Endodermal cell (in vitro differentiated cells): Measurements from ENCODE around the gene SLC45A3. TPM values are rescaled to one million over a fixed set of nuclear protein-coding genes. Genes with fewer than 3 reads are reported as not detected.

Source experiments
- DNase-seq: peaks from one replicate; pipeline ENCODE4 v3.0.0-alpha.2; 2017
- H3K27ac ChIP-seq: 2 replicates; pipeline ENCODE4 v1.5.1; 2013; ENCODE audit warnings: mild to moderate bottlenecking, low read depth, low read length, moderate library complexity
- H3K27me3 ChIP-seq: 2 replicates; pipeline ENCODE4 v1.6.1; 2013; ENCODE audit warnings: mild to moderate bottlenecking, low read length, moderate library complexity; ENCODE audit not compliant: insufficient read depth, control insufficient read depth, poor library complexity, severe bottlenecking
- H3K36me3 ChIP-seq: 2 replicates; pipeline ENCODE4 v1.7.0; 2013; ENCODE audit warnings: mild to moderate bottlenecking, low read length, moderate library complexity; ENCODE audit not compliant: control insufficient read depth, insufficient read depth
- H3K4me1 ChIP-seq: one replicate; pipeline ENCODE4 v1.7.0; 2013; ENCODE audit warnings: low read length; ENCODE audit not compliant: control insufficient read depth, insufficient read depth
- H3K4me3 ChIP-seq: 2 replicates; pipeline ENCODE4 v1.5.1; 2013; ENCODE audit warnings: mild to moderate bottlenecking, low read length, moderate library complexity
- H3K9ac ChIP-seq: 2 replicates; pipeline ENCODE4 v1.6.1; 2013; ENCODE audit warnings: mild to moderate bottlenecking, low read length, moderate library complexity; ENCODE audit not compliant: poor library complexity, severe bottlenecking; ENCODE audit errors: extremely low read depth
- H3K9me3 ChIP-seq: 2 replicates; pipeline ENCODE4 v1.6.1; 2013; ENCODE audit warnings: mild to moderate bottlenecking, low read length, moderate library complexity; ENCODE audit not compliant: control insufficient read depth
- H3K27ac Mint-ChIP-seq: 2 replicates; pipeline ENCODE4 v1.8.0; 2020; ENCODE audit warnings: mixed read lengths
- H3K27me3 Mint-ChIP-seq: 2 replicates; pipeline ENCODE4 v1.8.0; 2021; ENCODE audit warnings: mild to moderate bottlenecking, mixed read lengths; ENCODE audit not compliant: insufficient read depth
- H3K36me3 Mint-ChIP-seq: 2 replicates; pipeline ENCODE4 v1.8.0; 2020; ENCODE audit warnings: low read depth, mixed read lengths
- H3K4me1 Mint-ChIP-seq: 2 replicates; pipeline ENCODE4 v1.8.0; 2020; ENCODE audit warnings: mixed read lengths
- H3K4me3 Mint-ChIP-seq: 2 replicates; pipeline ENCODE4 v1.8.0; 2020; ENCODE audit warnings: mild to moderate bottlenecking, moderate library complexity, mixed read lengths
- H3K9me3 Mint-ChIP-seq: 2 replicates; pipeline ENCODE4 v1.8.0; 2020; ENCODE audit warnings: mild to moderate bottlenecking, mixed read lengths
- CTCF ChIP-seq: fragments of 200-600 bp; sonication (generic); conservative IDR thresholded peaks from 2 replicates; pipeline ENCODE4 v1.5.0; 2021; ENCODE audit warnings: antibody characterized with exemption, mild to moderate bottlenecking
- whole genome bisulfite sequencing, 2 experiments: methylation state at CpG; one replicate each; pipeline versions ENCODE4 v1.1.5 to v1.1.7; 2013; ENCODE audit warnings: missing lambda C conversion rate in 2 of 2, mixed read lengths in 1 of 2; ENCODE audit not compliant: insufficient coverage in 1 of 2, insufficient read length in 1 of 2; 5-methylcytosine and 5-hydroxymethylcytosine counted together
- total RNA-seq, 2 donors: library from RNA; stranded (reverse); fragmentation: NEBNext Ultra II Directional in 1 of 2; extraction: Animal tissue kit (Norgen Biotek cat#: 25700) in 1 of 2; gene quantifications; 2 replicates in 1 of 2; 3 replicates in 1 of 2; pipeline ENCODE4 v1.2.1, GENCODE V29; 2021

SLC45A3 gene
- total RNA-seq, 2 donors from 2014 or later: 7.9 to 10.2 TPM

DNA sequence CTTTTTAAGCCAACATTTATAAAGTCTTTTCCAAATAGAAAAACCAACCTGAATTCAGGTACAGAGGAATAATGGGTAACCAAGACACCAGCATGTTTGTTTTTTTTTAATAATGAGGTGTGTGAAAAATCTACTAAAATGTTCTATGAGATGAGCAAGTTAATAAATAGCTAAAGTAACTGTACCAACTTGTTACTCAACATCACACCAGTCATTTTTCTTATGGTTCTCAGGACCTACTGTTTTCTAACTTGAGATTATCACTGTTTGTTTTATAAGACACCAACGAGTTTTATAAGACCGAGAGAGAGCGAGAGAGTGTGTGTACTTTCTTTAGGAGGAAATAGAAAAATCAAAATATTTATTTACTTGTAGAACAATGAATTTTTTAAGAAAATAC lies 60.9 kb downstream of the SLC45A3 start:
- peaks cover 82% of the 10 kb centered on the region for H3K36me3 ChIP-seq
- H3K4me3 Mint-ChIP-seq: no peak overlapping the region
- H3K27me3 Mint-ChIP-seq: no peaks in the 10 kb centered on the region
- no peak overlapping the region for H3K9ac ChIP-seq
- H3K4me1 Mint-ChIP-seq: no peaks in the 10 kb centered on the region
- 100% methylated on average over 3 of the region's 3 CpGs; no CpG with 5 or more reads in 1 of the 2 experiments for WGBS, 2 experiments
- no peaks in the 10 kb centered on the region for H3K4me1 ChIP-seq
- H3K27ac Mint-ChIP-seq: no peak overlapping the region
- H3K27me3 ChIP-seq: no peaks in the 10 kb centered on the region
- no peaks in the 10 kb centered on the region for H3K9me3 ChIP-seq
- no peaks in the 10 kb centered on the region for H3K9me3 Mint-ChIP-seq
- DNase-seq: no peak
- H3K4me3 ChIP-seq: no peak overlapping the region
- H3K36me3 Mint-ChIP-seq: peaks cover 63% of the 10 kb centered on the region
- no peak overlapping the region for H3K27ac ChIP-seq
- TF ChIP-seq CTCF: no peak

DNA sequence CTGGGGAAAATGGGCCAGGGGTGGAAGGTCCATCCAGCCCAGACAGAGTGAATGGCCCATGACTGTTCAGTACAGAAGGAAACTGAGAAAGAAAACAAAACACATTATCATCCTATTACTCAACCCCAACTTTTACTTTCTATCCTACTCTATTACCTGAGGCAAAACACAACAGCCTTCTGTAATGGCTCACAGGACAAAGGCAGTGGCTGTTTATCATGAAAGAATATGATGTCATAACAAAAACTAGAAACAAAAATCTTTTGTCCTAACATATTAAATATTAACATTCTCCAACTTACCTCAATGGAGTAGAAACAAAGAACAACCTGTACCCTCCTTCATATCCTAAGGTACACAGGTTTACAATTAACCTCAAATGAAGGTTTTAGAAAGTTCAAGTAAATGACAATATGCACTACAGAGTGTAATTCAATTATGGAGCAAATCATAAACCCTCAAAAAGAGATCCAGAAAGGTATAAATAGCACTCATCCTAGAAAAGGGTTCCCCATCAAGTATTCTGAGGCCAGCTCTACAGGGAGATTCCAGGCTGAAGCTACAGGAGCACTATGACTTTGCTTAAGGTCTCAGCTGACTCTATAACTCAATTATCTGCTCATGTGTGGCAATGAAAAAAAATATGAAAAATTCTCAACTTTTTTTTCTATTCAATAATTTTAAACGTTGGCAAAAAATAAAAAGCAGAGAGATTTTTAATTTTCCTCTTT lies 63.6 kb downstream of the SLC45A3 start:
- peaks cover 61% of the 10 kb centered on the region for H3K36me3 Mint-ChIP-seq
- peaks cover 86% of the 10 kb centered on the region for H3K36me3 ChIP-seq

DNA sequence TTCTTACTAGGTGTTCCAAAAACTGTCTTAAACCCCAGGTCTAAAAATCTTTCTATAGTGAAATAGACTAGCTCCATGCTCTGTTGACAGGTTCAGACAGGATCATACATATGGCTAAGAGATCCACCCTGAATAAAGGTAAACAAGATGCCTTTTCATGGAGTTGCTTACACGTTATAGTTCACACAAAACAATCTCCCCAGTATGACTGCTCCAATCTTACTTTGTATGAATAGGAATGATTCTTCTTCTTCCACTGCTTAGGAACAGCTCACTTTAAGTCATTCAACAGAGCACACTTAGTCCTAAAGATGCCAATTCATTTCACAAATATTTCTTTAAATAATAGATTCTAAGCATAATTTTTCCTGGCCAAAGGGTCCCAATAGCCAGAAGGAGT lies 64.5 kb downstream of the SLC45A3 start:
- no peak overlapping the region for H3K27ac Mint-ChIP-seq
- DNase-seq: no peak
- no peak overlapping the region for H3K4me3 Mint-ChIP-seq

More for the DNA sequence above, 63.6 kb downstream of the SLC45A3 start:
- no peak overlapping the region for H3K27ac Mint-ChIP-seq
- 100% methylated on average over 1 of the region's 1 CpG; no CpG with 5 or more reads in 1 of the 2 experiments for WGBS, 2 experiments
- no peak overlapping the region for H3K4me3 Mint-ChIP-seq
- no peaks in the 10 kb centered on the region for H3K27me3 Mint-ChIP-seq
- H3K9me3 Mint-ChIP-seq: no peaks in the 10 kb centered on the region
- Histone ChIP-seq H3K9me3 (no peaks in the 10 kb centered on the region), H3K9ac (no peak overlapping the region), H3K27ac (no peak overlapping the region), H3K4me3 (no peak overlapping the region), H3K4me1 (no peaks in the 10 kb centered on the region), H3K27me3 (no peaks in the 10 kb centered on the region)
- DNase-seq: no peak
- TF ChIP-seq CTCF: no peak
- no peaks in the 10 kb centered on the region for H3K4me1 Mint-ChIP-seq

More for the DNA sequence above, 64.5 kb downstream of the SLC45A3 start:
- Mint-ChIP-seq H3K27me3 (no peaks in the 10 kb centered on the region), H3K9me3 (no peaks in the 10 kb centered on the region), H3K36me3 (peaks cover 58% of the 10 kb centered on the region), H3K4me1 (no peaks in the 10 kb centered on the region)
- Histone ChIP-seq H3K9me3 (no peaks in the 10 kb centered on the region), H3K27ac (no peak overlapping the region), H3K4me1 (no peaks in the 10 kb centered on the region), H3K36me3 (peaks cover 86% of the 10 kb centered on the region), H3K4me3 (no peak overlapping the region), H3K27me3 (no peaks in the 10 kb centered on the region), H3K9ac (no peak overlapping the region)
- 83 to 100% methylated on average over 1 of the region's 1 CpG for WGBS, 2 experiments
- TF ChIP-seq CTCF: no peak
